Fibroblast of mammary gland (primary cell): Measurements from ENCODE around the gene CDK9.

Experiments used
- DNase-seq: peaks from one replicate; pipeline ENCODE4 v3.0.0-alpha.2; 2010; ENCODE audit warnings: low read depth
- H3K4me3 ChIP-seq: 2 replicates; pipeline ENCODE4 v1.5.1; 2011; ENCODE audit warnings: low read depth, mild to moderate bottlenecking, low read length, moderate library complexity; ENCODE audit not compliant: control insufficient read depth
- CTCF ChIP-seq: conservative IDR thresholded peaks from 2 replicates; pipeline ENCODE4 v1.5.1; 2011; ENCODE audit warnings: low read depth, low read length, inconsistent platforms; ENCODE audit not compliant: control insufficient read depth, insufficient read depth

CDK9 gene

GRCh38 chr9:127794001-127794791 lies 8.4 kb downstream of the CDK9 start:
- no peak for TF ChIP-seq CTCF
- DNase-seq = no peak
- H3K4me3 ChIP-seq = no peak overlapping the region

GRCh38 chr9:127796225-127796813 lies 10.5 kb downstream of the CDK9 start:
- peak; percentile 53 for DNase-seq
- TF ChIP-seq CTCF = no peak
- H3K4me3 ChIP-seq = no peak overlapping the region

GRCh38 chr9:127796852-127797370 lies 11.1 kb downstream of the CDK9 start:
- H3K4me3 ChIP-seq = no peak overlapping the region
- no peak for DNase-seq
- no peak for TF ChIP-seq CTCF

- DNase-seq = peak; percentile 39
- no peak for TF ChIP-seq CTCF
- H3K4me3 ChIP-seq = peak overlapping the region; percentile 48
These were observed 16.2 kb downstream of the CDK9 start for GRCh38 chr9:127801955-127802575.

GRCh38 chr9:127802576-127803443 lies 17.0 kb downstream of the CDK9 start, which contains the start of gene FPGS:
Gene FPGS (plus strand): TSS chr9:127802882. CDS start chr9:127802925, 43 bp downstream.
- TF ChIP-seq CTCF = no peak
- peak within 1 kb of the TSS; percentile 92 for H3K4me3 ChIP-seq
- peak; percentile 84 for DNase-seq
